GM12878 (cell line): ENCODE measurements around the gene CAMTA1. TPM values are rescaled to one million over a fixed set of nuclear protein-coding genes. Genes with fewer than 3 reads are reported as not detected.

Experiments
- ATAC-seq: fragments of 200-7000 bp; cut with Tn5 transposase; 3 replicates; pipeline ENCODE4 v1.9.1; 2020; ENCODE audit warnings: mild to moderate bottlenecking, moderate library complexity
- BruUV-seq: library from RNA; stranded (reverse); fragments of 400-500 nt; replicated peaks from 2 replicates; lab custom pipeline; 2021; lab: Mats Ljungman, UMichigan
- CTCF ChIA-PET: fragments of 300-600 bp; sonication (Branson Sonifier 250); formaldehyde crosslinking; extraction: SDS; loops from one replicate; lab custom pipeline; 2021; ENCODE audit warnings: inconsistent platforms; lab: Yijun Ruan, JAX
- POLR2A ChIA-PET: fragments of 350-600 bp; formaldehyde crosslinking; extraction: SDS; loops from one replicate; lab custom pipeline; 2021; ENCODE audit warnings: inconsistent platforms; lab: Charles Lee
- RAD21 ChIA-PET: fragments of 300-600 bp; sonication (Branson Sonifier 250); formaldehyde crosslinking; loops from one replicate; lab custom pipeline; 2023; ENCODE audit warnings: antibody characterized with exemption; ENCODE audit not compliant: unreplicated experiment; lab: Charles Lee
- SMC1A ChIA-PET: fragments of 300-600 bp; sonication (Branson Sonifier 250); formaldehyde crosslinking; loops from one replicate; lab custom pipeline; 2023; ENCODE audit not compliant: unreplicated experiment, uncharacterized antibody; lab: Charles Lee
- DNase-seq: peaks from one replicate; pipeline ENCODE4 v3.0.0-alpha.2; 2011; ENCODE audit warnings: low read depth, low spot score
- FAIRE-seq: peaks from 3 replicates; lab custom pipeline; 2011; peaks lifted over from hg19 to GRCh38; lab: Jason Lieb, UNC
- H2AFZ ChIP-seq: 2 replicates; pipeline ENCODE4 v1.6.0; 2011; ENCODE audit warnings: low read depth, low read length, control low read depth; ENCODE audit not compliant: control insufficient read depth
- H3K27ac ChIP-seq: 2 replicates; pipeline ENCODE4 v1.5.1; 2011; ENCODE audit warnings: control low read depth; ENCODE audit not compliant: control insufficient read depth, insufficient read depth
- H3K27me3 ChIP-seq, 2 experiments: replicated peaks in 1 of 2; 2 replicates each; pipeline versions ENCODE4 v1.6.0 to v1.6.1; 2011; ENCODE audit warnings: low read length in 1 of 2; ENCODE audit not compliant: control insufficient read depth in 2 of 2, insufficient read depth in 2 of 2
- H3K36me3 ChIP-seq, 2 experiments: 2 replicates each; pipeline ENCODE4 v1.5.1; 2011; ENCODE audit warnings: low read length in 1 of 2; ENCODE audit not compliant: control insufficient read depth in 2 of 2, insufficient read depth in 2 of 2
- H3K4me1 ChIP-seq: 2 replicates; pipeline ENCODE4 v1.6.1; 2011; ENCODE audit warnings: mild to moderate bottlenecking, low read length, moderate library complexity, mixed read lengths; ENCODE audit not compliant: control insufficient read depth, insufficient read depth
- H3K4me2 ChIP-seq: 2 replicates; pipeline ENCODE4 v1.6.0; 2011; ENCODE audit warnings: control low read depth; ENCODE audit not compliant: control insufficient read depth, insufficient read depth
- H3K4me3 ChIP-seq: fragments of 200-600 bp; sonication (generic); 2 replicates; pipeline ENCODE4 v1.5.1; 2016
- H3K79me2 ChIP-seq: 2 replicates; pipeline ENCODE4 v1.6.0; 2011; ENCODE audit warnings: low read length; ENCODE audit not compliant: control insufficient read depth, insufficient read depth
- H3K9ac ChIP-seq: 2 replicates; pipeline ENCODE4 v1.8.0; 2011; ENCODE audit warnings: low read length, control low read depth, mixed read lengths; ENCODE audit not compliant: control insufficient read depth, insufficient read depth
- H3K9me3 ChIP-seq: replicated peaks from 3 replicates; pipeline ENCODE4 v1.5.1; 2011; ENCODE audit warnings: mild to moderate bottlenecking, low read length; ENCODE audit not compliant: control insufficient read depth, insufficient read depth
- H4K20me1 ChIP-seq: 2 replicates; pipeline ENCODE4 v1.6.0; 2011; ENCODE audit not compliant: control insufficient read depth, insufficient read depth
- MXI1 ChIP-seq: fragments of 150-350 bp; IDR thresholded peaks from 2 replicates; pipeline ENCODE4 v1.6.1; 2011; ENCODE audit warnings: low read depth, mild to moderate bottlenecking, inconsistent platforms, low read length, improper control_type of control experiment
- RAD51 ChIP-seq: fragments of 450-650 bp; IDR thresholded peaks from 2 replicates; pipeline ENCODE4 v1.6.1; 2016; ENCODE audit warnings: moderate library complexity, mild to moderate bottlenecking, inconsistent platforms
- SMC3 ChIP-seq: IDR thresholded peaks from 2 replicates; pipeline ENCODE4 v1.6.1; 2011; ENCODE audit warnings: low read length, improper control_type of control experiment, borderline replicate concordance
- TARDBP ChIP-seq: IDR thresholded peaks from 2 replicates; pipeline ENCODE4 v1.6.1; 2016; ENCODE audit warnings: borderline replicate concordance
- WGBS: methylation state at CpG from one replicate; pipeline ENCODE4 v1.1.6; 2016; ENCODE audit warnings: low lambda C conversion rate; ENCODE audit not compliant: insufficient replicate concordance, insufficient coverage; ENCODE audit errors: missing lambda C conversion rate; 5-methylcytosine and 5-hydroxymethylcytosine counted together
- in situ Hi-C: fragments of 300-500 bp; cut with MboI; formaldehyde crosslinking; loops from 9 replicates; pipeline ENCODE4 v1.14.3; 2018; ENCODE audit warnings: mixed read lengths
- intact Hi-C: fragments of 100-400 bp; cut with micrococcal nuclease; formaldehyde crosslinking; loops from one replicate; pipeline ENCODE4 v1.14.2; 2022; ENCODE audit not compliant: unreplicated experiment
- polyA plus RNA-seq, 11 experiments: library from polyadenylated mRNA; depleted of rRNA in 4 of 11; unstranded in 6 of 11; stranded (reverse) in 5 of 11; fragments of >200 nt; fragmentation: Nextera tagmentation in 4 of 11; fragmentation: Illumina TruSeq in 1 of 11; extraction: Ambion mirVana in 4 of 11; extraction: Trizol in 1 of 11; gene quantifications; 1 replicate in 1 of 11; 2 replicates in 10 of 11; pipeline versions ENCODE4 v1.2.1 to v1.2.3, GENCODE V29; 2011 to 2016; ENCODE audit warnings: inconsistent platforms in 2 of 11, missing spikeins in 2 of 11, low read depth in 1 of 11
- total RNA-seq, 4 experiments: library from RNA; depleted of rRNA in 3 of 4; stranded (reverse); fragments of >200 nt in 3 of 4; fragmentation: Illumina TruSeq in 1 of 4; extraction: Trizol in 1 of 4; gene quantifications; 2 replicates each; pipeline versions ENCODE4 v1.2.1 to v1.2.3, GENCODE V29; 2013 to 2021
- TF ChIP-seq, protein P1 (sequence below): fragments of 450-650 bp; IDR thresholded peaks from 2 replicates; pipeline ENCODE4 v1.6.1; 2018; ENCODE audit warnings: borderline replicate concordance, mild to moderate bottlenecking; ENCODE audit not compliant: partially characterized antibody

CAMTA1 gene
- total and polyA plus RNA-seq, 10 of the 15 experiments (the other 5 are each of a cell fraction or from before 2014, with no cell fraction given) = 37.7 to 148 (median 76.4) TPM

DNA sequence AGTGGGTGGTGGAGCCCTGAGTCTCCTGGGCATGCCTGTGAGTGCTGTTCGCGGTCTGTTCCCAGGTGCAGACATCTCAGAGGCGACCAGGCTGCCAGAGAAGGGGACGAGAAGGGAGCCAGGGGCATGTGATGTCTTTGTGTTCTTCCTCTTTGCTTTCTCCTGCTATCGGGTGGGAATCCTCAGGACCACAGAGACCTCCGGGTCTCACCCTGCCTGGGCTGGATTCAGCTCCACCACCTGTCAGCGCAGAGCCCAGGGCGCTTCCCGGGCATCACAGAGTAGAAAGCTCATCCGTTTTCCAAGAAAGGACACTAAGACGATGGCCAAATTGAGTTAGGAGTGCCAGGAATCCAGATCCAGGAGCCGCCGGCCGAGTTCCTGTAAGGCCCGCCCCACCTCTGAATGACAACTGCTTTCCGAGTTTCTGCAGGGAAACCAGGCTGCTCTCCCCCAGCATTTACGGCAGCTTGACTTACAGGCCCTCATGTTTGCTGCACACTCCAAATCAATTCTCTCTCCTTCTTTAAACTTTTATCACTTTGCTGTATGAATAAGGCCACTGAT, 130.8 kb downstream of the CAMTA1 start (continued):
- TF ChIP-seq TARDBP = no peak
- TF ChIP-seq RAD51 = no peak

DNA sequence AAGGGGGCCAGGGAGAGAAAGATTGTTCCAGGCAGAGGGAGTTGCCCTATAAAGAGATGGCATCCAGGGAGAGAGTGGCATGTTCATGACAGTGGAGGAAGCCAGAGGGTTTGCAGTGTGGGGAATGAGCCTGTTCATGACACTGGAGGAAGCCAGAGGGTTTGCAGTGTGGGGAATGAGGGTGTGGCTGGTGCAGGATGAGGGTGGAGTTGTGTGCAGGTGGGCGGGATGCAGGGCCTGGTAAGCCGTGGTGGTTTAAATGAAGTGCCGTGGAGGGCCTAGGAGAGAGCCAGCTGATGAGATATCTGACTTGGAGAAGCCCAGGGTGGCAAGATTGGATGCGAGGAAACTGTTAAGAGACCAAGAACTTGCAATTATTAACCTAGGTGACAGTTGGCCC, 131.8 kb downstream of the CAMTA1 start:
- POLR2A ChIA-PET = no interaction called here
- no peaks in the 10 kb centered on the region for H4K20me1 ChIP-seq
- no peaks in the 10 kb centered on the region; the same call in 2 of the 3 replicates for H3K9me3 ChIP-seq
- no peak overlapping the region for H2AFZ ChIP-seq
- H3K4me1 ChIP-seq = no peaks in the 10 kb centered on the region
- no peak overlapping the region for H3K27ac ChIP-seq
- no peaks in the 10 kb centered on the region for H3K79me2 ChIP-seq
- H3K27me3 ChIP-seq = no peaks in the 10 kb centered on the region; a peak in 1 of 4 replicates
- BruUV-seq = no TSS peak
- FAIRE-seq = no peak
- H3K36me3 ChIP-seq = no peaks in the 10 kb centered on the region
- in situ Hi-C loops = no loop called here
- RAD21 ChIA-PET = no interaction called here
- H3K9ac ChIP-seq = no peak overlapping the region
- intact Hi-C loops = no loop called here
- WGBS = 15% methylated on average over 4 of the region's 4 CpGs
- DNase-seq = no peak
- ATAC-seq = no peak
- CTCF ChIA-PET = no interaction called here
- SMC1A ChIA-PET = no interaction called here
- TF ChIP-seq, protein P1, sequence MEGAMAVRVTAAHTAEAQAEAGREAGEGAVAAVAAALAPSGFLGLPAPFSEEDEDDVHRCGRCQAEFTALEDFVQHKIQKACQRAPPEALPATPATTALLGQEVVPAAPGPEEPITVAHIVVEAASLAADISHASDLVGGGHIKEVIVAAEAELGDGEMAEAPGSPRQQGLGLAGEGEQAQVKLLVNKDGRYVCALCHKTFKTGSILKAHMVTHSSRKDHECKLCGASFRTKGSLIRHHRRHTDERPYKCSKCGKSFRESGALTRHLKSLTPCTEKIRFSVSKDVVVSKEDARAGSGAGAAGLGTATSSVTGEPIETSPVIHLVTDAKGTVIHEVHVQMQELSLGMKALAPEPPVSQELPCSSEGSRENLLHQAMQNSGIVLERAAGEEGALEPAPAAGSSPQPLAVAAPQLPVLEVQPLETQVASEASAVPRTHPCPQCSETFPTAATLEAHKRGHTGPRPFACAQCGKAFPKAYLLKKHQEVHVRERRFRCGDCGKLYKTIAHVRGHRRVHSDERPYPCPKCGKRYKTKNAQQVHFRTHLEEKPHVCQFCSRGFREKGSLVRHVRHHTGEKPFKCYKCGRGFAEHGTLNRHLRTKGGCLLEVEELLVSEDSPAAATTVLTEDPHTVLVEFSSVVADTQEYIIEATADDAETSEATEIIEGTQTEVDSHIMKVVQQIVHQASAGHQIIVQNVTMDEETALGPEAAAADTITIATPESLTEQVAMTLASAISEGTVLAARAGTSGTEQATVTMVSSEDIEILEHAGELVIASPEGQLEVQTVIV = no peak
- TF ChIP-seq TARDBP (no peak), SMC3 (no peak), MXI1 (no peak)
- H3K4me2 ChIP-seq = no peak overlapping the region
- H3K4me3 ChIP-seq = no peak overlapping the region
